Hematopoietic multipotent progenitor cell treated with erythropoietin and hydrocortisone succinate and interleukin-3 and kit ligand, for 15 days (in vitro differentiated cells): ENCODE measurements around the gene GGT5.
"Not testable (repeated sequence)": the region's sequence is repeated elsewhere in the genome, so short reads cannot be mapped to it uniquely, and the experiment has no call there.

ENCODE experiments used
- DNase-seq: peaks from one replicate; pipeline ENCODE4 v3.0.0-alpha.2; 2015; ENCODE audit warnings: low spot score

The GGT5 gene

DNA sequence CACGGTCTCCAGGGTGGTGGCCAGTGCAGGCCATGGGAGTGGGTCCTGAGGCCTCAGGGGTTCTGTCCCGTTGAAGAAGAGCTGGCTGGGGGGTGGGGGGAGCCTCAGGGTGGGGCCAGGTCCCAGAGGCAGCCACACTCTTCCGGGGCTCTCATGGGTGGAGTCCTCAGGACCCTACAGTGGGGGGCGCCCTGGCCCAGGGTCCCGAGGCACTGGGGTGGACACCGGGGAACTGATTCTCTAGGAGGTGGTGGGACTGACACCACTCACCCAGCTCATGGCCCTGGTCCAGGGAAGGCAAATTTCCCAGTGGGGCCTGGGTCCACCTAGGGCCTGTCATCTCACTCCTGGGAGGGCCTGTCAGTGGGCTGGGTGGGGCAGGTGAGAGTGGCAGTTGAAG, 12.8 kb downstream of the GGT5 start:
- no peak for DNase-seq

DNA sequence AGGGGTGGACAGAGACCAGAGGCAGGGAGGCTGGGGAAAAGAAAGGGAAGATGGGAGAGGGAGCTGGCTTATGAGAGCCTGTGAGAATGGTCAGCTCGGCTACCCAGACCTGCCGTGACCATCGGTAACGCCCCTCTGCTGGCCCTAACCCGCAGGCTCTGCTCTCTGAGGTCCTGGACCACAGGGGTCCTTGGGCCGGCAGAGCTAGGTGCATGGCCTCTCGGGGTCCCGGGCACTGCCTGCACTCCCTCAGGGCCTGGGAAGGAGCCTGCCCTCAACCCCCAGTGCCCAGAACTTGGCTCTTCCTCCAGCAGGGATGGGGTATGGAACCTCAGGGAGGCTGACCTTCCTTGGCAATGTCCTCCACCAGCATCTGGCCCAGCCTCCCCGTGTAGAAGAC, 13.2 kb downstream of the GGT5 start:
- no peak for DNase-seq

DNA sequence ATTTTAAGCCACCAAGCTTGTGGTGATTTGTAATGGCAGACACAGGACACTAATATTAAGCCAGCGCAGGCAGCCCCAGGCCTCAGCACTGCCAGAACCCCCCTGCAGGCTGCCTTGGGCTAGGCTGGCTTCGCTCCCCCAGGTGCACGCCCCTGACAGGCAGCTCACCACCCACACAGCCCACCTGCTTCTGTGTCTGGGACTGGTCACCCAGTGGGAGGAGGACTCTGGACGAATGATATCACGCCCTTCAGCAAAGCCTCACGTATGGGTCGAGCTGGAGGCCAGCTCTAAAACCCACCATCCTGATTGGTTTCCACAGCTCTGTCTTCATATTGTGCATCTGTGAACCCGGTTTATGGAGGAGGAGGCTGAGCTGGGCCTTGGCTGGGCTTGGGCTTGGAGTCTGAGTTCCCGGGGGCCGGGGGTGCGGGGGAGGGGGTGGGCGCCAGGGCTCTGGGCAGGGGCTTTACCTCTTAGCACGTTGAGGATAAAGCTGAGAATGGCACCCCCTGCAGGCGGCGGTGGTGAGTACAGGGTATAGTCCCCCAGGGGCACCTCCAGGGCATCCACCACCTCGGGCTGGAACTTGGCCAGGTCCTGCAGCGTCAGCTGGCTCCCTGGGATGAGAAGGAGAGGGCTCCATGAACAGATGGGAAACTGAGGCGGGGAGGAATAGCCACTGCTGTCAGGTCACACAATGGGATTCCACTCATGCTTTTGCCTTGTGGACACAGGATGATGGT, 13.8 kb downstream of the GGT5 start:
- peak; percentile 61 for DNase-seq

DNA sequence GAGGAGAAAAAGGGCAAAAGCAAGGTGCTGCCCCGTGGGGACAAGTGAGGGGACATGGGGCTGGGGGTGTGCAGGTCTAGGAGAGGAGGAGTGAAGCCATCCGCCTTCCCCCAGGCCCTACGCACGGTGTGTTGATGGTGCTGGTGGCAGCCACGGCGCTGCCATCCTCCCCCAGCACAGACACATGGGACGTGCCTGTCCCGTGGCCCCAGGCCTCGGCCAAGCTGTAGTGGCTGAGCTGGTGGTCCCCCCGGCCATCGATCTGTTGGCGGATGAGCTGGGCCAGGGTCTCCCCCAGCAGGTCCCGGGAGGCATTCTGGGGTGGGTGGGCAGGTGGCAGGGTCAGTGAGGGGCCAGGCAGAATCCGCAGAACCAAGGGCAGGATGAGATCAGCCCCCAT, 18.9 kb downstream of the GGT5 start:
- no peak for DNase-seq

DNA sequence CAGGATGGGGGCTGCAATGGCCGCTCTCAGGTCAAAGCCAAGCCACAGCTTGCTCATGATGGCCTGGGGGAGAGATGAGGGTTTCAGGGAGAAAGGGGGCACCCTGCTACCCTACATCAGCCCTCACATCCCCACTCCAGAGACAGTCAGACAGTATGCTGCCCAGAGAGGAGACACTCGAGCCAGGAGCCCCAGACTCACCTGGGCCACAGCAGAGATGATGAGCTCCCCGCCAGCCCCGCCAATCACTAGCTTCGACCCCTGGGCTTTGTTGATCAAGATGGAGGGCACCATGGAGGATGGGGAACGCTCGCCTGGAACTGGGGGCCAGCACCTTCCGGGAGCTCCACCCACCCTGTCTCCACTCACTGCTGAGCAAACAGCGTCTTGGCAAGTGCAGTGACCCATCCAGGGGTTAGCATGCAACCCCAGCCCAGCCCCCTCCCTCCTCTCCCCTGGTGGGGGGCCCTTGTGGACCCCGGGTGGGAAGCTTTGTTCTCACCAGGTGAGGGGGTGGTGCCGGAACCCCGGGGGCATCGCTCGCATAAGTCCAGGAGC, 19.8 kb downstream of the GGT5 start:
- DNase-seq: no peak

DNA sequence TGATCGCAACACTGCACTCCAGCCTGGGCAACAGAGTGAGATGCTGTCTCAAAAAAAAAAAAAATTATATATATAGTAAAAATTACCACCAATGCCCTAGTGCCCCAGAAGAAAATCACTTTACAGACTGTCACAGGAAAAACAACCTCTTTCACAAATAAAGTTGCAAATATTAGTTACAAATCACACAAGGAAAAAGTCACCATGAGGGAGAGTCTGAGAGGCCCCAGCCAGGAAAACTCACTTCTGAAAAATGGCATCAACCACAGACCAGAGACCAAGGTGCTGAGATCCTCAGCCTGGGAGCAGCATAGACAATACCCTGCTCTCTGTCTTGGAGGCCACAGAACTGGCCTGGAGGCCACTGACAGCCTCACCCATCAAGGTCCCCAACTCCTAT, 20.4 kb downstream of the GGT5 start:
- DNase-seq: no peak

DNA sequence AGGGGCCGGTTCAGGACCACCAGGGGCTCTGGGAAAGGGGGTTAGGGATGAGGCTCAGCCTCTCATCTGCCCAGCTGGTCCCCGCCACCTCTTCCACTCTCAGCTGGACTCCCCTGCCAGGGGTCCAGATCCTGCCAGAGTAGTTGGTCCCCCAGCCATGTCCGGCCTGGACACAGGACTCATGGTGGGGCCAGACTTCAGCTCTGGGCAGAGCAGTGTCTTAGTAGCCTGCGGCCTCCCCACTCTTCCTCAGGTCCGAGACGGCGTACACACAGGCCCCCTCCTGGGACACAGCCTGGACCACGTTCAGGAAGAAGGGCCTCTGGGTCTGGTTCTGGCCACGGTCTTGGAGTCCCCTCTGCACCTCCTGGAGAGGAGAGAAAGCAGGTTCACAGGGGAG, 25.1 kb downstream of the GGT5 start:
- DNase-seq: no peak

DNA sequence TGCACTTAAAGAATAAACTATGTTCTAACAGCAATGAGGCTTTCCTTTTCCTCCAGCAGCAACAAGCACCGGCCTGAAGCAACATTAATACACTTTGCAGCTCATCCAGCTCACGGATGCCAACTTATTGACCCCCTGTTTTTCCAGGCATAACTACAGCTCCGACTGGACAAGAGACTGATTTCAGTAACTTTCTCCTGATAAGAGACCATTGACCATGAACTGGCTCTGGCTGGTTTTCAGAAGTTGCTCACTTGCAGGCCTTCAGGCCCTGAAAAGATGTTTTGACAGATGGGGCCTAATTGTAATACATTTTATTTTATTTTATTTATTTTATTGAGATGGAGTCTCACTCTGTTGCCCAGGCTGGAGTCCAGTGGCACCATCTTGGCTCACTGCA, 27.5 kb downstream of the GGT5 start:
- DNase-seq: no peak

DNA sequence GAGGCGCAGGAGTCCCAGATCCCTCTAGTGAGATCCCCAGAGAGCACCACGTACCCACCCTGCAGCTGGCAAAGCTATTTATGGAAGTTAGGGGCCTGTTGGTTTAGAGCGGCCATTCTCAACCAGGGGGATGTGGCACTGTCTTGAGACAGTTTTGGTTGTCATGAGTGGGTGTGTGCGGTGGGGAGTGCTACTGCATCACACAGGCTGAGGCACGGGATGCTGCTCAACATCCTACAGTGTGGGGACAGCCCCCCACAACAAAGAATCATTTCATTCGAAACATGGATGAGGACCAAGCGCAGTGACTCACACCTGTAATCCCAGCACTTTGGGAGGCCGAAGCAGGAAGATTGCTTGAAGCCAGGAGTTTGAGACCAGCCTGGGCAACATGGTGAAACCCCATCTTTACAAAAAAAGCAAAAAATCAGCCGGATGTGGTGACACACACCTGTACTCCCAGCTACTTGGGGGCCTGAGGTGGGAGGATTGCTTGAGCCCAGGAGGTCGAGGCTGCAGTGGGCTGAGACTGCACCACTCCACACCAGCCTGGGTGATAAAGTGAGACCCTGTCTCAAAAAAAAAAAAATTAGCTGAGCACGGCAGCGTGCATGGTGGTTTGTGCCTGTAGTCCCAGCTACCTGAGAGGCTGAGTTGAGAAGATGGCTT, 28.2 kb downstream of the GGT5 start:
- DNase-seq: no peak

DNA sequence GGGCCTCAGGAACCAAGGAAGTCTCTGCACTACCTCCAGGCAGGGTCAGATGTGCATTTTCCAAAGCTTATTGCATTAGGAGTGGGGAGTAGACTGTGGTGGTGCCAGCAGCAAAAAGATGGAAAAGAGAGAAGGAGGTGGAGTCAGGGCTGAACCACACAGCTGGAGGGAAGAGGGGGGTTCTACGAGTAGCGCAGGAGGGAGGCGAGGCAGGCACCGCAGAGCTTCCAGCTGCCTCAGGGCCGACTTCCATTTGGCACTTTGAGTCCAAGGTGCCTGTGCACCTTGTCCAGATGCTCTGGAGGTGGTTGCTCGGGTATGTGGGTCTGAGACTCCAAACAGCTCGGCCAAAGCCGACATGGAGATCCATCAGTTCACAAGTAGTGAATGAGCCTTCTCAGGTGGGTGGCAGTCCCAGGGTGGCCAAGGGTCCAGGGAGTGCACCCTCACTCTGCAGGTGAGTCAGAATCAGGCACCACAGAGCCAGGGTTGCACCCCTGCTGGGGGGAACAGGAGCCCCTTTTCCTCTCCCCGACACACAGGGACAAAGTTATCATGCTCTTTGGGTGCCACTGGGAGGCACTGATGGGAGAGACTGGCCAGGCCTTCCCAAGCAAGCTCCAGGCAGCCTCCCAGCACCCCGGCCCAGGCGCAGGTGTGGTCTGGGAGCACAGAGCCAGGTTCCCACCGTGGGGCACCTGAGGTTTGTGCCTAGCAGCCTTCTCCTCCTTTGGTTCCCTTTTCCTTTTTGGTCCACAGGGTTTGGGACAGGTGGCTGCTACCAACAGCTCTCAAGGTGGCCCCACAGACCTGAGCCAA, 30.2 kb downstream of the GGT5 start:
- no peak for DNase-seq

DNA sequence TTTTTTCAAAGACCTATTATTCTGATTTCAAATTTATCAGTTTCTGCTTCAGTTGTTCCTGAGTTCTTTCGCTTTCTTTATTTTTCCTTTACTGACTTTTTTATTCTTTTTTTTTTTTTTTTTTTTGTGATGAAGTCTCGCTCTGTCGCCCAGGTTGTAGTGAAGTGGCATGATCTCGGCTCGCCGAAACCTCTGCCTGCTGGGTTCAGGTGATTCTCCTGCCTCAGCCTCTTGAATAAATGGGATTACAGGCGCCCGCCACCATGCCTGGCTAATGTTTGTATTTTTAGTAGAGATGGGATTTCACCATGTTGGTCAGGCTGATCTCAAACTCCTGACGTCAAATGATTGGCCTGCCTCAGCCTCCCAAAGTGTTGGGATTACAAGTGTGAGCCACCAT, 31.8 kb downstream of the GGT5 start:
- not testable (repeated sequence) for DNase-seq

DNA sequence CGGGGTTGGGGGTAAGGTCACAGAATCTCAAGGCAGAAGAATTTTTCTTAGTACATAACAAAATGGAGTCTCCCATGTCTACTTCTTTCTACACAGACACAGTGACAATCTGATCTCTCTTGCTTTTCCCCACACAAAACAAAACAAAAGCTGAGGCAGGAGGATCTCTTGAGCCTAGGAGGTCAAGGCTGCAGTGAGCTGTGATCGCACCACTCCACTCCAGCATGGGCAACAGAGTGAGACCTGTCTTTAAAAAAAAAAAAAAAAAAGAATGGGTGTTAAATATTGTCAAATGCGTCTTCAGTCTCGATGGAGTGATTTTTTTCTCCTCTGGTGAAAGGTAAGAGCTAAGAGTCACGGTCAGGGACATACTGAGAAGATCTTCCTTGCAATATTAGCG, 33.2 kb downstream of the GGT5 start:
- not testable (repeated sequence) for DNase-seq

DNA sequence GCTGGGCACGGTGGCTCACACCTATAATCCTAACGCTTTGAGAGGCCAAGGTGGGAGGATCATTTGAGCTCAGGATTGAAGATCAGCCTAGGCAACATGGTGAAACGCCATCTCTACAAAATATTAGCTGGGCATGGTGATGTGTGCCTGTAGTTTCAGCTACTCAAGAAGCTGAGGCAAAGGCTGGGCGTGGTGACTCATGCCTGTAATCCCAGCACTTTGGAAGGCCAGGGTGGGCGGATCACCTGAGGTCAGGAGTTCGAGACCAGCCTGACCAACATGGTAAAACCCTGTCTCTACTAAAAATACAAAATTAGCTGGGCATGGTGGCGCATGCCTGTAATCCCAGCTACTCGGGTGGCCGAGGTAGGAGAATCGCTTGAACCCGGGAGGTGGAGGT, 34.5 kb downstream of the GGT5 start:
- not testable (repeated sequence) for DNase-seq

DNA sequence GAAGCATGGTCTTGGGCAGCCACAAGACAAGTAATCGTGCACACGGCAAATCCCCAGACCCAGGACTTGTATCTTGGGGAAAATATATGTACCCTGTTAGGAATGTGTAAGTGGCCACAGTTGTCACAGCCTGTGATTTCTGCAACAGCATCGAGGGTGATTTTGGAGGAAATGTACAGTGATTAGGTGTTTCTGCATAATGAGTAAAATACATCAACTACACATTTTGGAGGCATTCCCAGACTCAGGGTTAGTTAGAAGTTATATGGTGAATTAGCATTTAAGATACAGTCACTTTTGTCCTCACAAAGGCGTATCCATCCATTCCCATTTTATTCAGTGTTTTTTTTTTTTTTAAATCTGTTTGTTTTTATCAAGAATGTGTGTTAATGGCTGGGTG, 35.2 kb downstream of the GGT5 start:
- DNase-seq: no peak

DNA sequence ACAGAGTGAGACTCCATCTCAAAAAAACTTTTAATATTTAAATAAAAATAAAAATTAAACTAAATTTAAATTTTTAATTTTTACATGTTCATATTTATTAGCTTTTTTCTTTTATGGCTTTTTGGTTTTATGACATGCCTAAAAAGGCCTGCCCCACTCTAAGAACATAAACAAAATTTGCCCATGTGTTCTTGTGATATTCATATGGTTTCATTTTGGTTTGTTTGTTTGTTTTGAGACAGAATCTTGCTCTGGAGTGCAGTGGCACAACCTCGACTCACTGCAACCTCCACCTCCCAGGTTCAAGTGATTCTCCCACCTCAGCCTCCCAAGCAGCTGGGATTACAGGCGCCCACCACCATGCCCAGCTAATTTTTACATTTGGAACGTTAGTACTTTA, 35.9 kb downstream of the GGT5 start:
- DNase-seq: no peak

DNA sequence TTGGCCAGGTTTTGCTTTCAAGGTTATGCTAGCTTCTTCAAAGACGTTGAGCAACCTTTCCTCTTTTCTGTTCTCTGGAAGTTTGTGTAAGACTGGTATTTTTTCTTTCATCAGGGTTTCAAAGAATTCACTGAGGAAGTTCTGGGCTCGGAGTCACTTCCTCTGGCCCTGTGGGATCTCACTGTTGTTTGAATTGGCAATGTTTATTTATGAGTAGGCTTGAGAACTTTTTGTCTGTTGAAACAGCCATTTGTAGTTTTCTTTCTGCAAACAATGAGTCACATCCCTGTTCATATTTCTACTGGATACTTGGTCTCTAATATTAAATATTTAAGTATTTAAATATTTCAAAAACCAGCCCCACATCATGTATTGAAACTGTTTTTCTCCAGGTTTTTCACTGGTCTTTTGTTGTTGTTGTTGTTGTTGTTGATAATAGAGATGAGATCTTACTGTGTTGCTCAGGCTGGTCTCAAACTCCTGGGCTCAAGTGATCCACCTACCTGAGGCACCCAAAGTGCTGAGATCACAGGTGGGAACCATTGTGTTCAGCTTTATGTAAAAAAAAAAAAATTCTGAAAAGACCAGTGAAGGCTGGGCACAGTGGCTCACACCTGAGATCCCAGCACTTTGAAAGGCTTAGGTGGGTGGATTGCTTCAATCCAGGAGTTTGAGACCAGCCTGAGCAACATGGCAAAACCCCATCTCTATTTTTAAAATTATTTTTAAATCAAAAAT, 36.7 kb downstream of the GGT5 start:
- DNase-seq: no peak

DNA sequence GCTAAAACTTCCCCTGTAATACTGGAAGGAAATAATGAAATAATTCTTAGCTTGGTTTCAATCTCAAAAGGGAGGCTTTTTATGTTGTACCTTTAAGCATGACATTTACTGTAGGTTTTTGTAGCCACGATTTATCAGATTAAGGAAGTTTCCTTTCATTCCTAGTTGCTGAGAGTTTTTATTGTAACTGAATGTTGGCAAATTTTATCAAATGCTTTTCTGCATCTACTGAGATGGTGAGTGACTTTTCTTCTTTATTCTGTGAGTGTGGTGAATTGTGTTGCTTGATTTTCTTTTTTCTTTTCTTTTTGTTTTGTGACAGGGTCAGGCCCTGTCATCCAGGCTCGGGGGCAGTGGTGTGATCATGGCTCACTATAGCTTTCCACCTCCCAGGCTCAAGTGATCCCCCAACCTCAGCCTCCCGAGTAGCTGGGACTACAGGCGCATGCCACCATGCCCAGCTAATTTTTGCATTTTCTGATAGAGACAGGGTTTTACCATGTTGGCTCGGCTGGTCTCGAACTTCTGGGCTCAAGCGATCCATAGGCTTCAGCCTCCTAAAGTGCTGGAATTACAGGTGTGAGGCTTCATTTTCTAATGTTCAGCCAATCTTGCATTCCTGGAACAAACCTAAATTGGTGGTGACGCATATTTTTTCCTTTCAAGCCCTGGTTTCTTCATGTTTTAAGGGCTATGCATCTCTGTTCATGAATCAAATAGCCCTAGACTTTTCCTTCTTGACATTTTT, 37.4 kb downstream of the GGT5 start:
- DNase-seq: no peak

DNA sequence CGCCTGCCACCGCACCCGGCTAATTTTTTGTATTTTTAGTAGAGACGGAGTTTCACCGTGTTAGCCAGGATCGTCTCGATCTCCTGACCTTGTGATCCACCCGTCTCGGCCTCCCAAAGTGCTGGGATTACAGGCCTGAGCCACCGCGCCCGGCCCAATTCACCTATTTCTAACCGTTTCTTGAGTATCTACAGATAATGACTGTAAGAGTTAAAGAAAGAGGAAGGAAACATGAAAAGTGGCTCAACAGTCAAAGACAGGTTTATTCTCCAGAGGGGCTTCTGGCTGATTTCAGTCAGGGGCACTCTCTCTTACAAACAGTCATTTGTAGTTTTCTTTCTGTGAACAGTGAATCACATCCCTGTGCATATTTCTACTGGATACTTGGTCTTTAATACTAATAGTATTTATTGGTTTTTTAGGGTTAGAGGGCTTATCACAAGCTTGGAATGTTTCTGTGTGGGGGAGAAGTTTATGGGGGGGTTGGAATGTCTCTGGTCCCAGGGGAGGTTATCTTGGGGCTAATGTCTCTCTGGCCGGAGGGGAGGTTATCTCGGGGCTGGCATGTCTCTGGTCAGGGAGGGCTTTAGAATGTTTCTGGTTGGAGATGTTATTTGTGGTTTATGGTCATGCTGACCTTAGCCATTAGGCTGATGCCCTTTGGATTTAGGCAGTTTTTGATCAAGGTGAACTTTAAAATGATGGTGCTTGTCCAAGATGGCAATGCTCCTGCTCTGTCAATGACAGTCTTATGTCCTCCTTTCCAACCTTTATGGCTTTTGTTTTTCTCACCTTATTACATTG, 38.2 kb downstream of the GGT5 start:
- not testable (repeated sequence) for DNase-seq

DNA sequence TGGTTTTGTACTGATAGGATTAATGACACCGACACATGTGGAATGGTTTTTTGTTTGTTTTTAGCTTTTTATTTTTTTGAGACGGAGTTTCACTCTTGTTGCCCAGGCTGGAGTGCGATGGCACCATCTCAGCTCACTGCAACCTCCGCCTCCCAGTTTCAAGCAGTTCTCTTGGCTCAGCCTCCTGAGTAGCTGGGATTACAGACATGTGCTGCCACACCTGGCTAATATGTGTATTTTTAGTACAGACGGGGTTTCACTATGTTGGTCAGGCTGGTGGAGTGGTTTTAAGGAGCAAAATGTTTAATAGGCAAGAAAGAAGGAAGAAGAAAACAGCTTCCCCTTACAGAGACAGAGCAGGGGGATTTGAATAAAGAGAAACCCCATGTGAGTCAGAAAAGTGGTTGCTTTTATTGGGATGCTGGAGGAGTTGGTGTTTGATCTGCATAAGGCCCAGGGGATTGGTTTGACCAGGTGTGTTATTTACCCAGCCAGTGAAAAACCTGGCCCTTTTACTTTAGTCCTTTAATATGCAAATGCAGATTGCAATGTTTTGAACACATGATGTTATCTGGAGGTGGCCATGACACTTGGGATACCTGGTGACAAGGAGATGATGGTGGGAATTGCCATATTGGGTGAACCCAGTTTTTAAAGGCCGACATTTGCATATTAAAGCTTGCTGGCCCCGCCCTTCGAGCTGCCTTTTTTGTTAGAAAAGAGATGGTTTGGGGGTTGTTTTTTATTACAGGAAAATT, 39.3 kb downstream of the GGT5 start:
- DNase-seq: no peak

DNA sequence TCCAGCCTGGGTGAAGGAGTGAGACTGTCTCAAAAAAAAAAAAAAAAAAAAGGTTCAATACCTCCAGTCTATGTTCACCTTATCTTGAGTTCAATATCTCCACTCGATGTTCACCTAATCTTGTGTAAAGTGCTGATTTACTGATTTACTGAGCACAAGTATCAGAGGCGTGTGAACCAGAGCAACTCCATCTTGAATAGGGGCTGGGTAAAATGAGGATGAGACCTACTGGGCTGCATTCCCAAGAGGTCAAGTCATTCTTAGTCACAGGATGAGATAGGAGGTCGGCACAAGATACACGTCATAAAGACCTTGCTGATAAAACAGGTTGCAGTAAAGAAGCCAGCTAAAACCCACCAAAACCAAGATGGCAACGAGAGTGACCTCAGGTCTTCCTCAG, 41.0 kb downstream of the GGT5 start:
- DNase-seq: not testable (repeated sequence)
